MM.1S (cell line): Measurements from ENCODE around the gene PRKCD.

Experiments
- EZH2phosphoT487 ChIP-seq: fragments of 300-600 bp; sonication (generic); IDR thresholded peaks from 2 replicates; pipeline ENCODE4 v1.6.1; 2018; ENCODE audit warnings: antibody characterized with exemption, low read length
- TF ChIP-seq, protein P1 (sequence below): fragments of 300-600 bp; sonication (generic); IDR thresholded peaks from 2 replicates; pipeline ENCODE4 v1.5.1; 2016; ENCODE audit warnings: antibody characterized with exemption, low read length, mixed read lengths

DNA sequence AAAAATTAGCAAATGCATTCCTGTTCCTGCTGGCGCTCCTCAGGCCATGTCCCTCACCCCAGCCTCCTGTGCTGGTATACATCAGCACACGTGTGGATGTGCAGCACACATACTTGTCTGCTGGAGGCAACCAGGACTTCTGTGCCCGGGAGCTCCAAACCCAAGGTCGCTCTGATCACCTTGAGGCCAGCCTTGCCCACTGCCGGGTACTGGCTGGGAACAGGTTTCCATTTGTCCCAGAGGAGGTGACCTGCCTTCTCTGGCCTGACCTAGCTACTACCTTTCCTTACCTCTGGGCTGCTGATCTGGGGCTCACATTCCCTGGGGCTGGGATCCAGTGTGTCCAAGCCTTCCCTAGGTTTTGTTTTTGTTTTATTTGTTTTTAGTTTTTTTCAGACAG is 12.1 kb downstream of the PRKCD start:
- TF ChIP-seq, protein P1, sequence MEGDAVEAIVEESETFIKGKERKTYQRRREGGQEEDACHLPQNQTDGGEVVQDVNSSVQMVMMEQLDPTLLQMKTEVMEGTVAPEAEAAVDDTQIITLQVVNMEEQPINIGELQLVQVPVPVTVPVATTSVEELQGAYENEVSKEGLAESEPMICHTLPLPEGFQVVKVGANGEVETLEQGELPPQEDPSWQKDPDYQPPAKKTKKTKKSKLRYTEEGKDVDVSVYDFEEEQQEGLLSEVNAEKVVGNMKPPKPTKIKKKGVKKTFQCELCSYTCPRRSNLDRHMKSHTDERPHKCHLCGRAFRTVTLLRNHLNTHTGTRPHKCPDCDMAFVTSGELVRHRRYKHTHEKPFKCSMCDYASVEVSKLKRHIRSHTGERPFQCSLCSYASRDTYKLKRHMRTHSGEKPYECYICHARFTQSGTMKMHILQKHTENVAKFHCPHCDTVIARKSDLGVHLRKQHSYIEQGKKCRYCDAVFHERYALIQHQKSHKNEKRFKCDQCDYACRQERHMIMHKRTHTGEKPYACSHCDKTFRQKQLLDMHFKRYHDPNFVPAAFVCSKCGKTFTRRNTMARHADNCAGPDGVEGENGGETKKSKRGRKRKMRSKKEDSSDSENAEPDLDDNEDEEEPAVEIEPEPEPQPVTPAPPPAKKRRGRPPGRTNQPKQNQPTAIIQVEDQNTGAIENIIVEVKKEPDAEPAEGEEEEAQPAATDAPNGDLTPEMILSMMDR: no peak
- TF ChIP-seq EZH2phosphoT487: no peak
